Measurements from ENCODE around the gene KRTAP10-2.
"Not testable (repeated sequence)": the region's sequence is repeated elsewhere in the genome, so short reads cannot be mapped to it uniquely, and the experiment has no call there.

The KRTAP10-2 gene

DNA sequence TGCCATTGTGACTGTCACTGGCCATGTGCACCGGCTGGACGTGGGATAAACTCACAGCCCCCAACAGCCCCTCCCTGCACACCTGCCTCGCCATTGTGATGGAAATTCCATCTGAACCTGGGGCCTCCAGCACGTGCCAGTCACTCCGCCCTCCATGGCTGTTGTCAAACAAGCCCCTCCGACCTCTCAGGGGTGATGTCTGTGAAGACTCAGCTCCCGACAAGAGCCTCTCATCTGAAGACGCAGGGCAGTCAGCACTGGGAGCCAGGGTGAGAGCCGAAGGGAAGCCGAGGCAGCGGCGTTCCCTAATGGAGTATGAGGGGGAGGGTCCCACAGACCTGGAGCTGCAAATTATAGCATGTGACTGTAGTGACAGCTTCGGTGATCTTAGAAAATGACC lies 1.4 kb upstream of the KRTAP10-2 start:
- peaks cover 25 to 66% (median 50%) of the 10 kb centered on the region in 5 donors for H3K27me3 ChIP-seq (ENCODE audit: control insufficient read depth in 5 of 5, insufficient read depth in 4 of 5, low read length in 5 of 5)
- H3K27ac ChIP-seq (ENCODE audit: low read depth, low read length) = no peak overlapping the region
- H3K9ac ChIP-seq (ENCODE audit: low read length in 5 of 5) = no peak overlapping the region
- no peak overlapping the region for H3K4me3 ChIP-seq (ENCODE audit: low read depth in 1 of 5, low read length in 5 of 5)
- H3K36me3 ChIP-seq (ENCODE audit: control insufficient read depth in 5 of 5, insufficient read depth in 5 of 5, low read length in 5 of 5) = no peaks in the 10 kb centered on the region
- peaks cover 0 to 4% (median 0%) of the 10 kb centered on the region in 5 donors for H3K9me3 ChIP-seq (ENCODE audit: control insufficient read depth in 5 of 5, low read length in 5 of 5)
- no peaks in the 10 kb centered on the region for H3K4me1 ChIP-seq (ENCODE audit: control insufficient read depth in 5 of 5, insufficient read depth in 5 of 5, low read length in 5 of 5)

DNA sequence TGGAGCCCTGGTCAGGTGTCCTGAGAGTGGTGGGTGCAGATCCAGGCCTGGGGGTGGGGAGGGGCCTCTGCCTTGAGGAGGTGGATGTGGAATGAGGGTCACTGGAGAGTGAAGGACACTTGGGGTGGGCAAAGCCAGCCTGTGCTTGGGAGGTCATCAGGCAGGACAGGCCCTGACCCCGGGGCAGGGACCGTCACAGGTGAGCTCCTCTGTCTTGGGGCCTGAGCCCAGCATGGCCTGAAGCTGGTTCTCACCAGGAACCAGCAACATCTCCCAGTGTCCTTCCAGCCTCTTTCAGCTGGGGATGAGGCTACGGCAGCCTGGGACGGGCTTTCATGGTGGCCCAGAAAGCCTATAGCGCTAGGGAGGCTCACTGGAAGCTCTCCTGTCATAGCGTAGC lies 831 bp upstream of the KRTAP10-2 start:
- Histone ChIP-seq H3K4me3 (ENCODE audit: low read depth in 1 of 5, low read length in 5 of 5) (no peak overlapping the region), H3K9ac (ENCODE audit: low read length in 5 of 5) (no peak overlapping the region), H3K27me3 (ENCODE audit: control insufficient read depth in 5 of 5, insufficient read depth in 4 of 5, low read length in 5 of 5) (peaks cover 22 to 63% (median 50%) of the 10 kb centered on the region in 5 donors), H3K4me1 (ENCODE audit: control insufficient read depth in 5 of 5, insufficient read depth in 5 of 5, low read length in 5 of 5) (no peaks in the 10 kb centered on the region), H3K27ac (ENCODE audit: low read depth, low read length) (no peak overlapping the region), H3K36me3 (ENCODE audit: control insufficient read depth in 5 of 5, insufficient read depth in 5 of 5, low read length in 5 of 5) (no peaks in the 10 kb centered on the region), H3K9me3 (ENCODE audit: control insufficient read depth in 5 of 5, low read length in 5 of 5) (peaks cover 0 to 4% (median 0%) of the 10 kb centered on the region in 5 donors)

- H3K4me1 ChIP-seq (ENCODE audit: control insufficient read depth in 5 of 5, insufficient read depth in 5 of 5, low read length in 5 of 5) = no peaks in the 10 kb centered on the region
- H3K4me3 ChIP-seq (ENCODE audit: low read depth in 1 of 5, low read length in 5 of 5) = no peak overlapping the region
- H3K9ac ChIP-seq (ENCODE audit: low read length in 5 of 5) = no peak overlapping the region
- peaks cover 0 to 9% (median 4%) of the 10 kb centered on the region in 5 donors for H3K9me3 ChIP-seq (ENCODE audit: control insufficient read depth in 5 of 5, low read length in 5 of 5)
- H3K27me3 ChIP-seq (ENCODE audit: control insufficient read depth in 5 of 5, insufficient read depth in 4 of 5, low read length in 5 of 5) = peaks cover 22 to 55% (median 43%) of the 10 kb centered on the region in 5 donors
- H3K36me3 ChIP-seq (ENCODE audit: control insufficient read depth in 5 of 5, insufficient read depth in 5 of 5, low read length in 5 of 5) = no peaks in the 10 kb centered on the region
- H3K27ac ChIP-seq (ENCODE audit: low read depth, low read length) = no peak overlapping the region
Measured at GRCh38 chr21:44550807-44551206, 498 bp downstream of the KRTAP10-2 start.

DNA sequence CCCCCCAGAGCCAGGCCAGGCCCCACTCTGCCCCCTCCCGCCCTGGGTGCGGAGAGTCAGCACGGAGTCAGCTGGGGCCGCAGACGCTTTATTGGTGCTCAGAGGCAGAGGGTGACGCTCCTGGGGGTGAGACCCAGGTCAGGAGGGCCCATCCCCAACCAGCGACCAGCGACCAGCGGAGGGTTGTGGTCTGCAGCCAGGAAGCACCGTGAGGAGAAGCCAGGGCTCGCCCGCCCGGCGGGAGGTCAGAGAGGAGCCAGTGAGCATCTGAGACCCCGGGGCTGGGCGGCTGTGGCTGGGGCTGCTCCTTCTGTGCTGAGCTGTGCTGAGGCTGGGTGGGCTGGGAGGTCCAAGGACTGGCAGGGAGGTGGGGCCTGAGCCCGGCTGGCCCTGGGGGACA lies 1.0 kb downstream of the KRTAP10-2 start:
- H3K9ac ChIP-seq (ENCODE audit: low read length in 5 of 5); H3K27ac ChIP-seq (ENCODE audit: low read depth, low read length); H3K36me3 ChIP-seq (ENCODE audit: control insufficient read depth in 5 of 5, insufficient read depth in 5 of 5, low read length in 5 of 5); H3K4me1 ChIP-seq (ENCODE audit: control insufficient read depth in 5 of 5, insufficient read depth in 5 of 5, low read length in 5 of 5); H3K4me3 ChIP-seq (ENCODE audit: low read depth in 1 of 5, low read length in 5 of 5); H3K9me3 ChIP-seq (ENCODE audit: control insufficient read depth in 5 of 5, low read length in 5 of 5): not testable (repeated sequence)
- H3K27me3 ChIP-seq (ENCODE audit: control insufficient read depth in 5 of 5, insufficient read depth in 4 of 5, low read length in 5 of 5) = peaks cover 22 to 51% (median 38%) of the 10 kb centered on the region in 5 donors

- peaks cover 21 to 49% (median 35%) of the 10 kb centered on the region in 5 donors for H3K27me3 ChIP-seq (ENCODE audit: control insufficient read depth in 5 of 5, insufficient read depth in 4 of 5, low read length in 5 of 5)
Measured at GRCh38 chr21:44549525-44550211, 1.6 kb downstream of the KRTAP10-2 start.

GRCh38 chr21:44548922-44549321 lies 2.4 kb downstream of the KRTAP10-2 start:
- H3K4me3 ChIP-seq (ENCODE audit: low read depth in 1 of 5, low read length in 5 of 5) = no peak overlapping the region
- H3K9me3 ChIP-seq (ENCODE audit: control insufficient read depth in 5 of 5, low read length in 5 of 5) = peaks cover 0 to 9% (median 2%) of the 10 kb centered on the region in 5 donors

More at GRCh38 chr21:44549525-44550211, 1.6 kb downstream of the KRTAP10-2 start:
- H3K4me3 ChIP-seq (ENCODE audit: low read depth in 1 of 5, low read length in 5 of 5) = no peak overlapping the region
- peaks cover 0 to 9% (median 4%) of the 10 kb centered on the region in 5 donors for H3K9me3 ChIP-seq (ENCODE audit: control insufficient read depth in 5 of 5, low read length in 5 of 5)
- H3K36me3 ChIP-seq (ENCODE audit: control insufficient read depth in 5 of 5, insufficient read depth in 5 of 5, low read length in 5 of 5) = no peaks in the 10 kb centered on the region
- H3K9ac ChIP-seq (ENCODE audit: low read length in 5 of 5) = no peak overlapping the region
- no peaks in the 10 kb centered on the region for H3K4me1 ChIP-seq (ENCODE audit: control insufficient read depth in 5 of 5, insufficient read depth in 5 of 5, low read length in 5 of 5)
- no peak overlapping the region for H3K27ac ChIP-seq (ENCODE audit: low read depth, low read length)

GRCh38 chr21:44548381-44548780 lies 2.9 kb downstream of the KRTAP10-2 start:
- Histone ChIP-seq H3K36me3 (ENCODE audit: control insufficient read depth in 5 of 5, insufficient read depth in 5 of 5, low read length in 5 of 5) (no peaks in the 10 kb centered on the region), H3K27me3 (ENCODE audit: control insufficient read depth in 5 of 5, insufficient read depth in 4 of 5, low read length in 5 of 5) (peaks cover 16 to 40% (median 32%) of the 10 kb centered on the region in 5 donors), H3K4me3 (ENCODE audit: low read depth in 1 of 5, low read length in 5 of 5) (no peak overlapping the region), H3K9me3 (ENCODE audit: control insufficient read depth in 5 of 5, low read length in 5 of 5) (peaks cover 0 to 9% (median 2%) of the 10 kb centered on the region in 5 donors), H3K4me1 (ENCODE audit: control insufficient read depth in 5 of 5, insufficient read depth in 5 of 5, low read length in 5 of 5) (no peaks in the 10 kb centered on the region), H3K9ac (ENCODE audit: low read length in 5 of 5) (no peak overlapping the region), H3K27ac (ENCODE audit: low read depth, low read length) (no peak overlapping the region)

More at GRCh38 chr21:44548922-44549321, 2.4 kb downstream of the KRTAP10-2 start:
- no peaks in the 10 kb centered on the region for H3K36me3 ChIP-seq (ENCODE audit: control insufficient read depth in 5 of 5, insufficient read depth in 5 of 5, low read length in 5 of 5)
- no peaks in the 10 kb centered on the region for H3K4me1 ChIP-seq (ENCODE audit: control insufficient read depth in 5 of 5, insufficient read depth in 5 of 5, low read length in 5 of 5)
- peaks cover 18 to 43% (median 32%) of the 10 kb centered on the region in 5 donors for H3K27me3 ChIP-seq (ENCODE audit: control insufficient read depth in 5 of 5, insufficient read depth in 4 of 5, low read length in 5 of 5)
- H3K27ac ChIP-seq (ENCODE audit: low read depth, low read length) = no peak overlapping the region
- no peak overlapping the region for H3K9ac ChIP-seq (ENCODE audit: low read length in 5 of 5)

- H3K9ac ChIP-seq (ENCODE audit: low read length in 5 of 5) = no peak overlapping the region
- no peak overlapping the region for H3K27ac ChIP-seq (ENCODE audit: low read depth, low read length)
- H3K4me3 ChIP-seq (ENCODE audit: low read depth in 1 of 5, low read length in 5 of 5) = no peak overlapping the region
- peaks cover 16 to 40% (median 29%) of the 10 kb centered on the region in 5 donors for H3K27me3 ChIP-seq (ENCODE audit: control insufficient read depth in 5 of 5, insufficient read depth in 4 of 5, low read length in 5 of 5)
- no peaks in the 10 kb centered on the region for H3K4me1 ChIP-seq (ENCODE audit: control insufficient read depth in 5 of 5, insufficient read depth in 5 of 5, low read length in 5 of 5)
- peaks cover 0 to 9% (median 4%) of the 10 kb centered on the region in 5 donors for H3K9me3 ChIP-seq (ENCODE audit: control insufficient read depth in 5 of 5, low read length in 5 of 5)
- no peaks in the 10 kb centered on the region for H3K36me3 ChIP-seq (ENCODE audit: control insufficient read depth in 5 of 5, insufficient read depth in 5 of 5, low read length in 5 of 5)
Measured at GRCh38 chr21:44547656-44548331, 3.5 kb downstream of the KRTAP10-2 start.

GRCh38 chr21:44544566-44544965 lies 6.7 kb downstream of the KRTAP10-2 start:
- no peak overlapping the region for H3K27ac ChIP-seq (ENCODE audit: low read depth, low read length)
- no peaks in the 10 kb centered on the region for H3K36me3 ChIP-seq (ENCODE audit: control insufficient read depth in 5 of 5, insufficient read depth in 5 of 5, low read length in 5 of 5)
- no peaks in the 10 kb centered on the region for H3K4me1 ChIP-seq (ENCODE audit: control insufficient read depth in 5 of 5, insufficient read depth in 5 of 5, low read length in 5 of 5)
- H3K4me3 ChIP-seq (ENCODE audit: low read depth in 1 of 5, low read length in 5 of 5) = no peak overlapping the region
- no peak overlapping the region for H3K9ac ChIP-seq (ENCODE audit: low read length in 5 of 5)
- peaks cover 0 to 11% (median 8%) of the 10 kb centered on the region in 5 donors for H3K9me3 ChIP-seq (ENCODE audit: control insufficient read depth in 5 of 5, low read length in 5 of 5)
- peaks cover 8 to 24% (median 14%) of the 10 kb centered on the region in 5 donors for H3K27me3 ChIP-seq (ENCODE audit: control insufficient read depth in 5 of 5, insufficient read depth in 4 of 5, low read length in 5 of 5)

GRCh38 chr21:44542716-44543115 lies 8.6 kb downstream of the KRTAP10-2 start:
- Histone ChIP-seq H3K36me3 (ENCODE audit: control insufficient read depth in 5 of 5, insufficient read depth in 5 of 5, low read length in 5 of 5) (no peaks in the 10 kb centered on the region), H3K4me1 (ENCODE audit: control insufficient read depth in 5 of 5, insufficient read depth in 5 of 5, low read length in 5 of 5) (no peaks in the 10 kb centered on the region), H3K9me3 (ENCODE audit: control insufficient read depth in 5 of 5, low read length in 5 of 5) (peaks cover 0 to 11% (median 8%) of the 10 kb centered on the region in 5 donors)

More at GRCh38 chr21:44542716-44543115, 8.6 kb downstream of the KRTAP10-2 start:
- peaks cover 3 to 10% (median 9%) of the 10 kb centered on the region in 5 donors for H3K27me3 ChIP-seq (ENCODE audit: control insufficient read depth in 5 of 5, insufficient read depth in 4 of 5, low read length in 5 of 5)
- H3K4me3 ChIP-seq (ENCODE audit: low read depth in 1 of 5, low read length in 5 of 5) = no peak overlapping the region
- H3K27ac ChIP-seq (ENCODE audit: low read depth, low read length) = no peak overlapping the region
- no peak overlapping the region for H3K9ac ChIP-seq (ENCODE audit: low read length in 5 of 5)
